SK-N-SH treated with all-trans-retinoic acid at 6 μM for 48 hours (cell line): ENCODE data around the gene ANP32A.

Experiments
- ARNTL ChIP-seq: fragments of 450-650 bp; formaldehyde crosslinking; IDR thresholded peaks from 2 replicates; pipeline ENCODE4 v1.5.0; 2020; ENCODE audit warnings: low read depth, mild to moderate bottlenecking, moderate library complexity, borderline replicate concordance
- ESRRG ChIP-seq: fragments of 250-450 bp; sonication (Bioruptor Pico); IDR thresholded peaks from 2 replicates; pipeline ENCODE4 v1.6.1; 2021; ENCODE audit warnings: mild to moderate bottlenecking
- PPARA ChIP-seq: fragments of 250-450 bp; sonication (Bioruptor Pico); IDR thresholded peaks from 2 replicates; pipeline ENCODE4 v1.5.0; 2020; ENCODE audit warnings: mild to moderate bottlenecking, borderline replicate concordance
- TOX ChIP-seq: fragments of 250-450 bp; sonication (Bioruptor Pico); IDR thresholded peaks from 2 replicates; pipeline ENCODE4 v1.8.0; 2021; ENCODE audit warnings: mild to moderate bottlenecking, moderate library complexity, borderline replicate concordance
- TF ChIP-seq, protein P1 (sequence below): fragments of 250-450 bp; sonication (Bioruptor Pico); IDR thresholded peaks from 2 replicates; pipeline ENCODE4 v1.8.0; 2020; ENCODE audit warnings: mild to moderate bottlenecking, moderate library complexity, borderline replicate concordance

DNA sequence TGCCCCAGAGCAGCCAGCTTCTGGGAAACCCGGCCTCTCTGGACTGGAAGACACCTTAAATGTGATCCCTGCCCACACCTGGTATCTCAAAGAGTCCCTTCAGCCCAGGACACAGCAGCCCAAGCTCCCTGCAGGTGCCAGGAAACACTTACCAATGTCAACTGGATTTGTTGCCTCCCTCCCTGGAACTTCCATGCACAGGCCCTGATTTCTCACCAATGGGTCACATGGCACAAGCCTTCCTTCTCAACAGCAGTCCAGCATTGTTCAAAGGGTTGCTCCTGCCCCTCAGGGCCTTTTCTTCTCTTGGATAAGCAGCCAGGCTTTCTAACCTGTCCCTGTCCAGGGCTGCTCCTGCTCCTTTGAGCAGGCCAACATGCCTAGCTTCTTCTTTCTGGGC lies 31.6 kb downstream of the ANP32A start:
- TF ChIP-seq, protein P1, sequence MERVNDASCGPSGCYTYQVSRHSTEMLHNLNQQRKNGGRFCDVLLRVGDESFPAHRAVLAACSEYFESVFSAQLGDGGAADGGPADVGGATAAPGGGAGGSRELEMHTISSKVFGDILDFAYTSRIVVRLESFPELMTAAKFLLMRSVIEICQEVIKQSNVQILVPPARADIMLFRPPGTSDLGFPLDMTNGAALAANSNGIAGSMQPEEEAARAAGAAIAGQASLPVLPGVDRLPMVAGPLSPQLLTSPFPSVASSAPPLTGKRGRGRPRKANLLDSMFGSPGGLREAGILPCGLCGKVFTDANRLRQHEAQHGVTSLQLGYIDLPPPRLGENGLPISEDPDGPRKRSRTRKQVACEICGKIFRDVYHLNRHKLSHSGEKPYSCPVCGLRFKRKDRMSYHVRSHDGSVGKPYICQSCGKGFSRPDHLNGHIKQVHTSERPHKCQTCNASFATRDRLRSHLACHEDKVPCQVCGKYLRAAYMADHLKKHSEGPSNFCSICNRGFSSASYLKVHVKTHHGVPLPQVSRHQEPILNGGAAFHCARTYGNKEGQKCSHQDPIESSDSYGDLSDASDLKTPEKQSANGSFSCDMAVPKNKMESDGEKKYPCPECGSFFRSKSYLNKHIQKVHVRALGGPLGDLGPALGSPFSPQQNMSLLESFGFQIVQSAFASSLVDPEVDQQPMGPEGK (CRISPR knock-in tag), result no peak
- no peak for TF ChIP-seq ESRRG (CRISPR knock-in tag)
- no peak for TF ChIP-seq PPARA (CRISPR knock-in tag)
- no peak for TF ChIP-seq TOX
- TF ChIP-seq ARNTL (CRISPR knock-in tag), result no peak
